Aorta (tissue), 5 donors: ENCODE data around the gene KLHL35. TPM values are rescaled to one million over a fixed set of nuclear protein-coding genes. Genes with fewer than 3 reads are reported as not detected.
"Not testable (repeated sequence)": the region's sequence is repeated elsewhere in the genome, so short reads cannot be mapped to it uniquely, and the experiment has no call there.

Source experiments
- ATAC-seq: fragments of 200-7000 bp; cut with Tn5 transposase; one replicate; pipeline ENCODE4 v1.9.1; 2022; ENCODE audit warnings: moderate library complexity; ENCODE audit not compliant: low FRiP score
- DNase-seq, 2 donors: peaks; one replicate each; pipeline ENCODE4 v3.0.0-alpha.2; 2020
- H3K27ac ChIP-seq, 2 donors: one replicate each; pipeline ENCODE4 v1.5.1; 2013; ENCODE audit warnings: low read length in 2 of 2, mild to moderate bottlenecking in 2 of 2, moderate library complexity in 2 of 2, control low read depth in 1 of 2, inconsistent platforms in 1 of 2, low read depth in 1 of 2
- H3K27me3 ChIP-seq, 2 donors: one replicate each; pipeline ENCODE4 v1.6.1; 2013; ENCODE audit warnings: control low read depth in 1 of 2, low read length in 1 of 2, mild to moderate bottlenecking in 1 of 2, moderate library complexity in 1 of 2; ENCODE audit not compliant: insufficient read depth in 2 of 2, control insufficient read depth in 1 of 2
- H3K36me3 ChIP-seq, 2 donors: one replicate each; pipeline ENCODE4 v1.6.1; 2013; ENCODE audit warnings: control low read depth in 1 of 2, low read length in 1 of 2, mild to moderate bottlenecking in 1 of 2; ENCODE audit not compliant: insufficient read depth in 2 of 2, control insufficient read depth in 1 of 2
- H3K4me1 ChIP-seq, 2 donors: one replicate each; pipeline ENCODE4 v1.6.1; 2013; ENCODE audit warnings: low read length in 2 of 2, control low read depth in 1 of 2, mild to moderate bottlenecking in 1 of 2, moderate library complexity in 1 of 2; ENCODE audit not compliant: insufficient read depth in 2 of 2, control insufficient read depth in 1 of 2
- H3K4me3 ChIP-seq, 2 donors: one replicate each; pipeline ENCODE4 v1.5.1; 2013; ENCODE audit warnings: low read length in 2 of 2, control low read depth in 1 of 2, mild to moderate bottlenecking in 1 of 2
- H3K9me3 ChIP-seq: one replicate; pipeline ENCODE4 v1.6.1; 2013; ENCODE audit warnings: mild to moderate bottlenecking, low read length; ENCODE audit not compliant: control insufficient read depth
- WGBS, 2 donors: extraction: QIAGEN DNeasy Blood & Tissue Kit; methylation state at CpG; one replicate each; pipeline ENCODE4 v1.1.7; 2013; 5-methylcytosine and 5-hydroxymethylcytosine counted together
- intact Hi-C, 2 donors: fragments of 100-400 bp; cut with DNase I; formaldehyde crosslinking; loops; one replicate each; pipeline versions ENCODE4 v1.14.2 to v1.15.0; 2022
- polyA plus RNA-seq, 2 donors: library from polyadenylated mRNA; stranded (reverse); fragments of 200-250 nt; gene quantifications; one replicate each; pipeline ENCODE4 v1.2.3, GENCODE V29; 2013
- total RNA-seq, 2 donors: library from RNA; stranded (reverse); fragmentation: NEBNext Ultra II Directional; extraction: Animal tissue kit (Norgen Biotek cat#: 25700); gene quantifications; one replicate each; pipeline ENCODE4 v1.2.1, GENCODE V29; 2021
- donor health status: healthy with polysubstance abuse.
- donor health status: Bipolar disorder and iron deficiency.
- donor health status: DM: no; HTN: no; CAD: no.
- donor health status: DM: no; HTN: no; CAD: no.
- donor health status: DM: yes; HTN: yes; CAD: no.

Gene KLHL35
- total and polyA plus RNA-seq, 4 donors = 0.75 to 3.1 (median 1.8) TPM

- DNase-seq (no peak), ATAC-seq (no peak)
- Histone ChIP-seq H3K27me3 (no peaks in the 10 kb centered on the region), H3K9me3 (no peaks in the 10 kb centered on the region), H3K36me3 (no peaks in the 10 kb centered on the region), H3K4me1 (no peaks in the 10 kb centered on the region), H3K4me3 (no peak overlapping the region), H3K27ac (no peak overlapping the region)
- 77 to 90% methylated on average over 3 of the region's 3 CpGs for WGBS, 2 donors
- intact Hi-C loops = loop anchor here (5.0 to 10.0 kb wide), 2 partner anchors 58 to 101 kb away; no protein-coding TSS in a partner anchor
Measured at GRCh38 chr11:75383246-75383645, 49.8 kb downstream of the KLHL35 start.

GRCh38 chr11:75380716-75381420 is 52.1 kb downstream of the KLHL35 start:
- no peaks in the 10 kb centered on the region for H3K27me3 ChIP-seq
- no peak overlapping the region for H3K27ac ChIP-seq
- peak in 1 of 2 donors; percentile 51 for DNase-seq
- no peak for ATAC-seq
- 86% methylated on average over 7 of the region's 7 CpGs for WGBS, 2 donors
- intact Hi-C loops = loop anchor here (5.0 to 10.0 kb wide), 2 partner anchors 56 to 99 kb away; no protein-coding TSS in a partner anchor
- no peaks in the 10 kb centered on the region for H3K4me1 ChIP-seq
- H3K36me3 ChIP-seq = no peaks in the 10 kb centered on the region
- no peak overlapping the region for H3K4me3 ChIP-seq
- no peaks in the 10 kb centered on the region for H3K9me3 ChIP-seq

- H3K4me1 ChIP-seq = no peaks in the 10 kb centered on the region
- no peak overlapping the region for H3K4me3 ChIP-seq
- no peaks in the 10 kb centered on the region for H3K9me3 ChIP-seq
- H3K27ac ChIP-seq = no peak overlapping the region
- whole genome bisulfite sequencing, 2 donors = 93 to 95% methylated on average over 2 of the region's 2 CpGs
- no peaks in the 10 kb centered on the region for H3K36me3 ChIP-seq
- intact Hi-C loops = loop anchor here (5.0 to 10.0 kb wide), 2 partner anchors 55 to 98 kb away; no protein-coding TSS in a partner anchor
- ATAC-seq (no peak), DNase-seq (no peak)
- no peaks in the 10 kb centered on the region for H3K27me3 ChIP-seq
Measured at GRCh38 chr11:75380245-75380644, 52.8 kb downstream of the KLHL35 start.

GRCh38 chr11:75378776-75379175 is 54.2 kb downstream of the KLHL35 start:
- H3K27me3 ChIP-seq, DNase-seq, H3K4me3 ChIP-seq, intact Hi-C loops, H3K27ac ChIP-seq, H3K4me1 ChIP-seq, H3K36me3 ChIP-seq, ATAC-seq, H3K9me3 ChIP-seq: not testable (repeated sequence)
- 90 to 91% methylated on average over 17 of the region's 17 CpGs for WGBS, 2 donors

- ATAC-seq (no peak), DNase-seq (peak in 1 of 2 donors; percentile 42)
- 83% methylated on average over 9 of the region's 9 CpGs for WGBS, 2 donors
- Histone ChIP-seq H3K27me3 (no peaks in the 10 kb centered on the region), H3K27ac (no peak overlapping the region), H3K4me1 (no peaks in the 10 kb centered on the region), H3K9me3 (peaks cover 3% of the 10 kb centered on the region), H3K4me3 (no peak overlapping the region), H3K36me3 (no peaks in the 10 kb centered on the region)
- intact Hi-C loops = no loop called here
Measured at GRCh38 chr11:75376175-75376574, 56.8 kb downstream of the KLHL35 start.

GRCh38 chr11:75375626-75376025 is 57.4 kb downstream of the KLHL35 start:
- no peaks in the 10 kb centered on the region for H3K27me3 ChIP-seq
- no peak for ATAC-seq
- H3K9me3 ChIP-seq = peaks cover 3% of the 10 kb centered on the region
- no peaks in the 10 kb centered on the region for H3K4me1 ChIP-seq
- H3K36me3 ChIP-seq = no peaks in the 10 kb centered on the region
- 85 to 88% methylated on average over 8 of the region's 8 CpGs for WGBS, 2 donors
- DNase-seq = peak in 1 of 2 donors; percentile 40
- intact Hi-C loops = no loop called here
- H3K27ac ChIP-seq = no peak overlapping the region
- no peak overlapping the region for H3K4me3 ChIP-seq

- peaks cover 3% of the 10 kb centered on the region for H3K9me3 ChIP-seq
- H3K27me3 ChIP-seq = no peaks in the 10 kb centered on the region
- WGBS, 2 donors = 93 to 98% methylated on average over 4 of the region's 4 CpGs
- ATAC-seq (no peak), DNase-seq (peak in 1 of 2 donors; percentile 49)
- intact Hi-C loops = no loop called here
- no peaks in the 10 kb centered on the region for H3K36me3 ChIP-seq
- no peak overlapping the region for H3K27ac ChIP-seq
- H3K4me3 ChIP-seq = no peak overlapping the region
- H3K4me1 ChIP-seq = no peaks in the 10 kb centered on the region
Measured at GRCh38 chr11:75374646-75375045, 58.4 kb downstream of the KLHL35 start.

GRCh38 chr11:75373201-75373600 is 59.8 kb downstream of the KLHL35 start:
- Histone ChIP-seq H3K36me3 (no peaks in the 10 kb centered on the region), H3K27me3 (no peaks in the 10 kb centered on the region), H3K27ac (no peak overlapping the region), H3K9me3 (peaks cover 4% of the 10 kb centered on the region), H3K4me3 (no peak overlapping the region), H3K4me1 (no peaks in the 10 kb centered on the region)
- ATAC-seq = no peak
- intact Hi-C loops = no loop called here
- 85 to 91% methylated on average over 8 of the region's 8 CpGs for WGBS, 2 donors
- DNase-seq = peak in 1 of 2 donors; percentile 3
